Esophagus squamous epithelium (tissue), 5 donors: ENCODE results near the gene CCR5. TPM values are rescaled to one million over a fixed set of nuclear protein-coding genes. Genes with fewer than 3 reads are reported as not detected.
A peak's percentile ranks its signal among the peaks of the same experiment; 100 is the strongest.

ENCODE experiments used
- DNase-seq: peaks from one replicate; lab custom pipeline; 2025; lab: John Stamatoyannopoulos, UW
- H3K27ac ChIP-seq, 4 donors: fragments of 200-600 bp; sonication (generic); one replicate each; pipeline ENCODE4 v1.5.1; 2016 to 2019; ENCODE audit warnings: mild to moderate bottlenecking in 1 of 4
- H3K27me3 ChIP-seq, 4 donors: fragments of 200-600 bp; sonication (generic); 1 replicate in 3 of 4; 2 replicates in 1 of 4; pipeline versions ENCODE4 v1.5.1 to v1.6.0; 2017 to 2021; ENCODE audit warnings: antibody characterized with exemption in 1 of 4
- H3K36me3 ChIP-seq, 3 donors: fragments of 200-600 bp; sonication (generic); one replicate each; pipeline ENCODE4 v1.5.1; 2016 to 2019
- H3K4me1 ChIP-seq, 3 donors: fragments of 200-600 bp; sonication (generic); one replicate each; pipeline ENCODE4 v1.5.1; 2017 to 2019
- H3K4me3 ChIP-seq, 4 donors: fragments of 200-600 bp; sonication (generic); 1 replicate in 3 of 4; 2 replicates in 1 of 4; pipeline ENCODE4 v1.5.1; 2016 to 2019; ENCODE audit warnings: mild to moderate bottlenecking in 2 of 4, moderate library complexity in 1 of 4
- H3K9me3 ChIP-seq, 3 donors: fragments of 200-600 bp; sonication (generic); one replicate each; pipeline ENCODE4 v1.5.1; 2016 to 2019
- CTCF ChIP-seq, 6 experiments: fragments of 450-650 bp in 4 of 6; fragments of 200-600 bp in 2 of 6; sonication (generic) in 2 of 6; IDR thresholded peaks; one replicate each; pipeline ENCODE4 v1.5.1; 2016 to 2019; ENCODE audit warnings: antibody characterized with exemption in 6 of 6, mild to moderate bottlenecking in 4 of 6, moderate library complexity in 4 of 6
- POLR2A ChIP-seq, 4 donors: fragments of 450-650 bp; IDR thresholded peaks; one replicate each; pipeline ENCODE4 v1.6.1; 2017; ENCODE audit warnings: antibody characterized with exemption in 4 of 4, mild to moderate bottlenecking in 4 of 4, moderate library complexity in 3 of 4
- WGBS, 2 donors: methylation state at CpG; one replicate each; pipeline ENCODE4 v1.1.5; 2018; 5-methylcytosine and 5-hydroxymethylcytosine counted together
- intact Hi-C: fragments of 100-400 bp; cut with DNase I; formaldehyde crosslinking; loops from one replicate; pipeline ENCODE4 v1.15.0; 2022
- total RNA-seq, 4 donors: library from RNA; depleted of rRNA; stranded (reverse); fragments of >200 nt; gene quantifications; one replicate each; pipeline ENCODE4 v1.1.0, GENCODE V29; 2016
- donor health status: DM: yes; HTN: yes; CAD: no.

CCR5 gene
- total RNA-seq, 4 donors from 2014 or later = 0.61 to 2.5 (median 0.93) TPM

GRCh38 chr3:46372492-46373359 lies 2.0 kb downstream of the CCR5 start:
- TF ChIP-seq POLR2A (IDR thresholded peaks at IDR 0.05) (no peak), CTCF (IDR thresholded peaks at IDR 0.05) (peak in 4 of 6 experiments; percentile 37 to 71 (median 48))
- no peak overlapping the region for H3K27ac ChIP-seq
- no peaks in the 10 kb centered on the region for H3K36me3 ChIP-seq
- H3K4me3 ChIP-seq = peak overlapping the region in 1 of 4 donors; percentile 19
- no peak for DNase-seq
- peaks cover 0 to 12% (median 0%) of the 10 kb centered on the region in 3 donors for H3K4me1 ChIP-seq
- H3K9me3 ChIP-seq = no peaks in the 10 kb centered on the region
- intact Hi-C loops = no loop called here
- 74 to 83% methylated on average over 8 to 9 of the region's 9 CpGs for WGBS, 2 donors
- peaks cover 0 to 43% (median 0%) of the 10 kb centered on the region in 4 donors for H3K27me3 ChIP-seq

DNA sequence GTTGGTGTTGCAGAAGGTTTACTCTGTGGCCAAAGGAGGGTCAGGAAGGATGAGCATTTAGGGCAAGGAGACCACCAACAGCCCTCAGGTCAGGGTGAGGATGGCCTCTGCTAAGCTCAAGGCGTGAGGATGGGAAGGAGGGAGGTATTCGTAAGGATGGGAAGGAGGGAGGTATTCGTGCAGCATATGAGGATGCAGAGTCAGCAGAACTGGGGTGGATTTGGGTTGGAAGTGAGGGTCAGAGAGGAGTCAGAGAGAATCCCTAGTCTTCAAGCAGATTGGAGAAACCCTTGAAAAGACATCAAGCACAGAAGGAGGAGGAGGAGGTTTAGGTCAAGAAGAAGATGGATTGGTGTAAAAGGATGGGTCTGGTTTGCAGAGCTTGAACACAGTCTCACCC lies 4.0 kb downstream of the CCR5 start:
- WGBS, 2 donors = 78 to 86% methylated on average over 3 of the region's 3 CpGs
- no peak for TF ChIP-seq POLR2A (IDR thresholded peaks at IDR 0.05)
- no peak for TF ChIP-seq CTCF (IDR thresholded peaks at IDR 0.05)
- Histone ChIP-seq H3K27ac (no peak overlapping the region), H3K9me3 (no peaks in the 10 kb centered on the region), H3K27me3 (peaks cover 0 to 24% (median 0%) of the 10 kb centered on the region in 4 donors), H3K4me3 (no peak overlapping the region), H3K36me3 (no peaks in the 10 kb centered on the region), H3K4me1 (peaks cover 0 to 15% (median 0%) of the 10 kb centered on the region in 3 donors)
- intact Hi-C loops = loop anchor here (5.0 kb wide), 1 partner anchor 292 kb away; no protein-coding TSS in a partner anchor
- no peak for DNase-seq

GRCh38 chr3:46375218-46375617 lies 4.5 kb downstream of the CCR5 start:
- Histone ChIP-seq H3K4me3 (no peak overlapping the region), H3K27me3 (peaks cover 0 to 23% (median 0%) of the 10 kb centered on the region in 4 donors), H3K36me3 (no peaks in the 10 kb centered on the region), H3K4me1 (peaks cover 0 to 18% (median under 1%) of the 10 kb centered on the region in 3 donors), H3K9me3 (no peaks in the 10 kb centered on the region), H3K27ac (no peak overlapping the region)
- WGBS, 2 donors = 57 to 84% methylated on average over 2 of the region's 2 CpGs
- TF ChIP-seq CTCF (IDR thresholded peaks at IDR 0.05) (no peak), POLR2A (IDR thresholded peaks at IDR 0.05) (no peak)
- DNase-seq = no peak
- intact Hi-C loops = loop anchor here (5.0 kb wide), 1 partner anchor 293 kb away; no protein-coding TSS in a partner anchor

GRCh38 chr3:46375814-46376213 lies 5.1 kb downstream of the CCR5 start:
- H3K27ac ChIP-seq = no peak overlapping the region
- peaks cover 0 to 23% (median 0%) of the 10 kb centered on the region in 4 donors for H3K27me3 ChIP-seq
- no peak for TF ChIP-seq POLR2A (IDR thresholded peaks at IDR 0.05)
- no peak for TF ChIP-seq CTCF (IDR thresholded peaks at IDR 0.05)
- H3K9me3 ChIP-seq = no peaks in the 10 kb centered on the region
- DNase-seq = no peak
- peaks cover 0 to 18% (median 6%) of the 10 kb centered on the region in 3 donors for H3K4me1 ChIP-seq
- 38 to 41% methylated on average over 2 of the region's 2 CpGs for WGBS, 2 donors
- intact Hi-C loops = loop anchor here (5.0 kb wide), 1 partner anchor 294 kb away; no protein-coding TSS in a partner anchor
- no peak overlapping the region for H3K4me3 ChIP-seq
- H3K36me3 ChIP-seq = no peaks in the 10 kb centered on the region

DNA sequence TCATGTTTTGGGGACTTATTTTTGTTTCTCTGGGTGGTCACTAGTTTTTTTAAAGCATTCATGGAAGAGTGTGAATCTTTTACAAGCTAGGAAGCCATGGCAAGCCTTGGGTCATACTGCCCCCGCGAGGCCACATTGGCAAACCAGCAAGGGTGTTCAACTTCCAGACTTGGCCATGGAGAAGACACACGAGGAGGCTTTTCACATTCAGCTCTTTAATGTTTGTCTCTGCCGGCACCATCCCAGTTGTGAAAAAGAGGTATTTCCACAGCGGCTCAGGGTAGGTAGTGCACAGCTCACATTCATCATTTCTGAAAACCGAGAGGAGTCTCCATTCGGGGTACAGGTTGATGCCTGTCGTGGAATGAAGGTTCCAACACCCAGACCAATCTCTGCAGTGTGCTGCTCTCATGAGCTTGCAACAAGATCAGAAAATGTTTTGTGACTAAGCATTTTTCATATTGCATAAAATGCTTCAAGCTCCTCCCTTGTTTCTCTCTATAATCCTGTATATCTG lies 7.7 kb downstream of the CCR5 start:
- Histone ChIP-seq H3K9me3 (no peaks in the 10 kb centered on the region), H3K4me3 (no peak overlapping the region), H3K27ac (no peak overlapping the region), H3K36me3 (no peaks in the 10 kb centered on the region), H3K27me3 (peaks cover 0 to 16% (median 0%) of the 10 kb centered on the region in 4 donors), H3K4me1 (peaks cover 2 to 38% (median 7%) of the 10 kb centered on the region in 3 donors)
- intact Hi-C loops = loop anchor here (5.0 kb wide), 1 partner anchor 296 kb away; no protein-coding TSS in a partner anchor
- WGBS, 2 donors = 16 to 31% methylated on average over 8 of the region's 8 CpGs
- DNase-seq = no peak
- TF ChIP-seq POLR2A (IDR thresholded peaks at IDR 0.05) = no peak
- TF ChIP-seq CTCF (IDR thresholded peaks at IDR 0.05) = peak in 5 of 6 experiments; percentile 47 to 76 (median 59)
